HG02798 (cell line): Measurements from ENCODE around the gene CD79A.

Experiments used
- ATAC-seq: cut with Tn5 transposase; IDR thresholded peaks from one replicate; pipeline ENCODE4 v1.9.1; 2021; ENCODE audit warnings: mild to moderate bottlenecking; ENCODE audit not compliant: unreplicated experiment, poor library complexity

CD79A gene

DNA sequence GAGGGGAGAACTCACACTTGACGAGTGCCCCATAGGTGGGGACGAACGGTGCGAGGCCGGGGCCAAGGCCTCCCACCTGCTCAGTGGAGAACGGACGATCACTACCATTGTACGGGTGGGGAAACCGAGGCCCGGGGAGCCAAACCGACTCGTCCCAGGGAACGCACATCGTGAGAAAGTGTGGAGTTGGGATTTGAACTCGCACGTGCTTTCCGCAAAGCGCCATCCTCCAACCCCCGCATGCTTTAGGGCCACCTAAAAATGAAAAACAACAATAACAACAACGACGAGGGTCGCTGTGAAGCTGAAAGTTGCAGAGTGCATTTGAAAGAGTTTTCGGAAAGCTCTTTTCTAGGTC lies 6.4 kb downstream of the CD79A start:
- ATAC-seq, result no peak

DNA sequence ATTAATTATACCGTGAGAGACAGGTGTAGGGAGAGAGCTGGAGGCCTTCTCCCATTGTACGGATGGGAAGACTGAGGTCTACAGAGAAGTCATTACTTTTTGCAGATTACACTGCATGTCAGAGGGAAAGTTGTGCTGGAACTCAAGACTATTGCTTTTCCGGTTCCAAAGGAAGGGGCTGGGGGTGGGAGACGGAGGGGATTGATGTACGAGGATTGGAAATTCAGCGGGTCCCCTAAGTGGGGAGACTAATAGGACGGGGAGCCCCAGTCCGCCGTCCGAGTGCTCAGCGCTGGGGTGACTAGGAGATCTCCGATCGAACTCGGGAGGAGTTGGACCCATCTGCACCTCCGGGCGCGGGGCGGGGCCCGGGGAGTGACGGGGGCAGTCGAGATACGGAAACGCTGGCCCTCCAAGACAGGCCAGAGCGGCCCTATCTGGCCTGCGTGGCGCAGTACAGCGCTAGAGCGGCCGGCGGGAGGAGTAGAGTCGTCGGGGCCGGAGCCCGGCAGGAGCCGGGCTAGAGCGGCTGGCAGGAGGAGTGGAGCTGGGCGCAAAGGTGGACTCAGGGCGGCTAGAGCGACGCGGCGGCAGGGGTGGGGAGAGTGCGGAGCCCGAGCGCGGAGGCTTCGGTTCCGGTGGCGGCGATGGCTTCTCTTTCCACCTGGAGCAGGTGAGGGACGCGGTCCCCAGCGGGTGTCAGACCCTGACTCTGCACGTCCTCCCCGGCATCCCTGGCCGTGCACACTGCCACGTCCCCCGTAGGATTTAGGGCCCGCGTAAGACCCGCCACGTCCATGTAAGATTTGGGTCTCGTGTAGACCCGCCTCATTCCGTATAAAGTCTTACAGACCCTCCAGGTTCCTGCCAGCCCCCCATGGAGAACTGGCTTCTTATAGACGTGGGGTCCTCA lies 7.0 kb downstream of the CD79A start:
- ATAC-seq, result peak; percentile 83

DNA sequence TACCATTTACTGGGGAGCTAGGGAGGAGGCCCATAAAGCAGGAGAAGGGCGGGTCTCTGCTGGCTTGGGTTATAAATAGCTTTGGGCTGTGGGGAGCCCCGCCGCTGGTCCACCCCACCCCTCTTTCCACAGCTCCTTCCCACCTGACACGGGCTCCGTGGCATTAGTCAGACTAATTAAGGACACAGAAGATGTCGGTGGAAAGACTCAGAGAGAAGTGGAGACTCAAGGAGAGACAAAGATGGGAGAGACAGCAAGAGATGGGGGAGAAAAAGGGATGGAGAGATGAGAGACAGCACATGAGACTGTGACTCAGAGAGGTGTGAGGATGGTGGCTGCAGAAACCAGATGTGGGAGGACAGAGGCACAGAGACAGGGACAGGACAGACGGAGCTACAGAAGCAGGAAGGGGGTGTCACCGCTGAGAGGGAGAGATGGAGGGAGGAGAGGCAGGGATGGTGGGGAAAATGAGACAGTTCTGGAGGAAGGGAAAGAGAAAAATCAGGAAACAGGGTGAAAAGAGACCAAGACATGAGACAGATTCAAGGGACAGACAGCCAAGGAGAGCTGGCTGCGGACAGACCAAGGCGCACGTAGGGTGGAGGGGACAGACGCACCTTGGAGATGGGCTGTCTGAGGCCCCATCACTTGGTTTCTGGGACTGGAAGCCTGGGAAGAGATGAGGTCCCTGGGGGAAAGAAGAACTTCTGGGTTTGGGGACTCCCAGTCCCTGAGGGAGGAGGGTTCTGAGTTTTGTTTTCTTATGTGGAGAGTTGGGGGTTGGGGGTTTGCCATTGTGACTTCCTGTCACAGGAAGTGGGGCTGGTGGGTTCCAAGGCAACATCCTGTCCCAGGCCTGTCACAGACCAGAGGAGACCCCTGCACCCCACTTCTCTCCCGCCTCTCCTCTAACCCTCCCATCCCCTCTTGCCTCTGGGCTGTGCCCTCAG lies 10.0 kb downstream of the CD79A start:
- ATAC-seq, result no peak

DNA sequence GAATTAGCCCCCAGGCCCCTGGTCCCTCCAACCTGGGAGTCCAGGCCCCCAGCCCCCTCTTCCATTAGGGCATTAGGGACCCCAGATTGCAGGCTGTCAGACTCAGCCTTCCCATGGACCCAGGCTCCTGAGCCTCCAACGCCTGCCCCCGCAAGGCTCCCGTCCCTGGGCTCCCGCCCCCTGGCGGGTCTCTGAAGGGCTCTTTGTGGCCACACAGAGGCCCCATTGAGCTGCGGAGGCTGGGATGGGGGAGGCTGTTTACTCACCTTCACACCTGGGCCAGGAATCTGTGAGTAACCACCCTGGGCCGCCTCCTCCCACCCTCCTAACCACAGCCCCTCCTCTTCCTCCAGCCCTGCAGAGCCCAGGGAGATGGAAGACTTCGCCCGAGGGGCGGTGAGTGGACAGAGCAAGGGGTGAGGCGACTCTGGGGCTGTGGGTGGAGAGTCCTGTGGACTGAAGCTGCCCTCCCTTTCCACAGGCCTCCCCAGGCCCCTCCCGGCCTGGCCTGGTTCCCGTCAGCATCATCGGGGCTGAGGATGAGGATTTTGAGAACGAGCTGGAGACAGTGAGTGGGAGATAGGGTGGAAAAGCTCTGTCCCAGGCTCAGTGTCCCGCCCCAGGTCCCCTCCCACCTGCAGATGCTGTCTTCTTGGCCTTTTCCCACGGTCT lies 10.8 kb downstream of the CD79A start:
- no peak for ATAC-seq

DNA sequence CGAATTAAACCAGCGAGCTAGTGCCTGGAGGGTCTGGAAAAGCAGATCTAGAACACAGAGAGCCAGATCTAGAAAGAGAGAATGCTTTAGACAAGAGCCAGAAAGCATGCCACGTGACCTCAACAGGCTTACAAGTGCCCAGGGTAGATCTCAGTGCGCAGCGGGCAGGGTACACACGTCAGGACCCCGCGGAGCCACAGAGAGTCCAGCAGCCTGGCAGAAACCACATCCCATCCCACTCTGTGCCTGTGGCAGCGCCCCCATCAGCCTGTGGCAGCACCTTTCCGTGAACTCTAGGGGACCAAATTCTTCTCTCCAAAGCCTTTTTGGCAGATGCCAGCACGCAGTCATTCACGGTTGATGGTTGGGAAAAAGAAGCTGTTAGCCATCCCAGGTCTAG lies 11.8 kb downstream of the CD79A start:
- ATAC-seq, result no peak

- ATAC-seq, result no peak
These were observed 12.8 kb downstream of the CD79A start for GRCh38 chr19:41889896-41890295.

DNA sequence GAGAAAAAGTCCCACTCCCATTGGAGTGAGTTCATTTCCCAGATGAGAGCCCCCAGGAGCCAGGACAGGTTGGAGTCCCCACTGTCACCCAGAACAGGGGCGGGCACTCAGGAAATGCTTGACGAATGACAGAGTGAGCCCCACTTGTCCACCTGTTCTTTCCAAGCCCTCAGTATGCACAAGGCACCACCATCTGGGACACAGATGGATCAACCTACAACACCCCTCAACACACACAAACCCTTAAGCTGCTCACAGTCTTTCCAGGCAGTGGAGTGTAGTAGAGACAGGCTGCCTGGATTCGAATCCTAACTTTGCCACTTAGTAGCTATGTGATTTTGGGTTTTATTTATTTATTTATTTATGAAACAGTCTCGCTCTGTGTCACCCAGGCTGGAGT lies 13.9 kb downstream of the CD79A start:
- ATAC-seq, result no peak

- ATAC-seq, result no peak
These were observed 15.3 kb downstream of the CD79A start for GRCh38 chr19:41892173-41892902.

GRCh38 chr19:41893899-41894298 lies 16.8 kb downstream of the CD79A start:
- no peak for ATAC-seq

GRCh38 chr19:41894350-41894749 lies 17.3 kb downstream of the CD79A start:
- ATAC-seq, result no peak

GRCh38 chr19:41895745-41896580 lies 18.9 kb downstream of the CD79A start:
- ATAC-seq, result no peak

- ATAC-seq, result no peak
These were observed 19.5 kb downstream of the CD79A start for GRCh38 chr19:41896581-41896942.

DNA sequence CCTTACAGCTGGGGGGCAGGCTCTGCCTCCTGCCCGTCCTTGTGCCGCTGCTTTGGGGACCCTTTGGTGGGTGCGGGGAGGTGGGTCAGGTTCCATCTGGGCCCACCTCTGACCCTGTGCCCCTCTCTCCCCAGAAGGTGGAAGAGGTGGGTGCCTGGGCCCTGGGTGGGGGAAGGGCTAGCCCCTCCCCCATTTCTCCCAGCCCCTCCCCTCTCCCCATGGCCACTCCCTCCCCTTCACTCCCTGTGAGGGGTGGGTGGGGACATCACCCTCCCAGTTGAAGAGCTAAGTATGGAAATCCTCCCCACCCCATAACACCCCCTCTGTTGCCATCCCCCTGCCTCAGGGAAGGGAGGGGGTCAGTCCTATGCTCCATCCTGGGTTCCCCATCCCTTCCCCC lies 20.1 kb downstream of the CD79A start:
- no peak for ATAC-seq

- no peak for ATAC-seq
These were observed 20.7 kb downstream of the CD79A start for GRCh38 chr19:41897820-41898219.

- ATAC-seq, result no peak
These were observed 21.2 kb downstream of the CD79A start for GRCh38 chr19:41898235-41898634.

DNA sequence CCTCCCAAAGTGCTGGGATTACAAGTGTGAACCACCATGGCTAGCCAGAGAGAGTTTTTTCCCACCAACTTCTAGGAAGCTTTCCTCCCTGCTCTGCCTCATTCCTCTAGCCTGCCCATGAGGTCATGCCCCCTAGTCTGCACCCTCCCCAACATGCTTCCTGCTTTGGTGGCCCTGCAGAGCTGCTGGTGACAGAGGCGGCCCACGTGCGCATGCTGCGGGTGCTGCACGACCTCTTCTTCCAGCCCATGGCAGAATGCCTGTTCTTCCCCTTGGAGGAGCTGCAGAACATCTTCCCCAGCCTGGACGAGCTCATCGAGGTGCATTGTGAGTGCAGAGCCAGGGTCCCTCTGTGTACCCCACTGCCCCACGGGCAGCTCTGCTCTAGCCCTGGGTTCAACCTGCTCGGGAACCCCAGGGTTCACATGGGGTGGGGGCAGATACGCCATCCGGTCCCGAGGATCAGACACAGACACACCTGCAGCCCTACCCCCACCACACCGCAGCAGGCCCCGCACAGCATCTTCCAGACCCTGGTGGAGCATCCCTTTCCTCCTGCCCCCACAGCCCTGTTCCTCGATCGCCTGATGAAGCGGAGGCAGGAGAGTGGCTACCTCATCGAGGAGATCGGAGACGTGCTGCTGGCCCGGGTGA lies 24.8 kb downstream of the CD79A start:
- ATAC-seq, result no peak

- ATAC-seq, result no peak
These were observed 25.5 kb downstream of the CD79A start for GRCh38 chr19:41902594-41902993.

DNA sequence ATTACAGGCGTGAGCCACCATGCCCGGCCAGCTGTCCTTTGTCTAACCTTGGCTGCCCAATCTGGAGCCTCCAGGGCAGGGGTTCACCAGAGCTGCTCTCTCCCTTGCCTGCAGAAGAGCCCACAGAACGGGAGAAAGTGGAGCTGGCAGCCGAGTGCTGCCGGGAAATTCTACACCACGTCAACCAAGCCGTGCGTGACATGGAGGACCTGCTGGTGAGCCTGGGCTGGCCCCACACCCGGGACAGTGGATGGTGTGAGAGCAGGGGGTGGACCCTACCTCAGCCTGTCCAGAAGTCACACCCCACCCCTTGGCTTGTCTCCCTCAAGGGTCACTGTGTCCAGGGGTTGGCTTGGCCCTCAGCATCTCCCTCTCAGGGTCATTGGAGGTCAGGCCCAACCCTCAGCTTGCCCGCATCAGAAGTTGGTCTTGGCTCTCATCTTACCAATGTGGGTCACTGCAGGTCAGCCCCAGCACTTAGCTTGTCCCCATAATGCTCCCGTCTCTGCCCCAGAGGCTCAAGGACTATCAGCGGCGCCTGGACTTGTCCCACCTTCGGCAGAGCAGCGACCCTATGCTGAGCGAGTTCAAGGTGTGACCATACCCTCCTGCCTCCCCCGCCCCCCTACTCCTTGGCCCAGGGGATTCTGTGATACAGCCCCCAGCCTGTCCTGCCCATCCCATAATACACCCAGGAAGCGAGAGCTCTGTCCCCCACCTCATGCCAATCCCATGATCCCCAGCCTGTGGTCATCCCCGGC lies 26.3 kb downstream of the CD79A start:
- ATAC-seq, result no peak
